NT2/D1 (cell line): ENCODE data around the gene EPHA6.

Experiments used
- DNase-seq: peaks from one replicate; pipeline ENCODE4 v3.0.0-alpha.2; 2011; ENCODE audit warnings: low read depth, low spot score
- H3K27me3 ChIP-seq: 2 replicates; pipeline ENCODE4 v1.6.0; 2011; ENCODE audit warnings: mild to moderate bottlenecking; ENCODE audit not compliant: insufficient read length, insufficient read depth
- H3K36me3 ChIP-seq: 2 replicates; pipeline ENCODE4 v1.6.1; 2011; ENCODE audit warnings: mild to moderate bottlenecking, low read length, mixed read lengths; ENCODE audit not compliant: insufficient read depth, insufficient read length
- H3K4me1 ChIP-seq: 2 replicates; pipeline ENCODE4 v1.5.1; 2011; ENCODE audit not compliant: insufficient read depth, insufficient read length
- H3K4me3 ChIP-seq: 2 replicates; pipeline ENCODE4 v1.5.1; 2011; ENCODE audit warnings: low read depth; ENCODE audit not compliant: insufficient read length
- H3K9ac ChIP-seq: 2 replicates; pipeline ENCODE4 v1.6.0; 2011; ENCODE audit warnings: low read depth; ENCODE audit not compliant: insufficient read length
- H3K9me3 ChIP-seq: 2 replicates; pipeline ENCODE4 v1.5.1; 2011; ENCODE audit warnings: mild to moderate bottlenecking, low read length; ENCODE audit not compliant: insufficient read depth
- SUZ12 ChIP-seq: IDR thresholded peaks from 2 replicates; pipeline ENCODE4 v1.6.1; 2011; ENCODE audit not compliant: insufficient read length, insufficient read depth; ENCODE audit errors: extremely low read depth
- YY1 ChIP-seq: IDR thresholded peaks from 2 replicates; pipeline ENCODE4 v1.6.1; 2011; ENCODE audit not compliant: insufficient read length, insufficient read depth
- ZNF274 ChIP-seq: IDR thresholded peaks from 2 replicates; pipeline ENCODE4 v1.6.1; 2011; ENCODE audit warnings: mild to moderate bottlenecking, low read depth, low read length

The EPHA6 gene

GRCh38 chr3:97125902-97126499 is 311.6 kb downstream of the EPHA6 start:
- Histone ChIP-seq H3K9me3 (no peaks in the 10 kb centered on the region), H3K4me3 (no peak overlapping the region), H3K4me1 (no peaks in the 10 kb centered on the region), H3K27me3 (no peaks in the 10 kb centered on the region), H3K36me3 (no peaks in the 10 kb centered on the region), H3K9ac (no peak overlapping the region)
- TF ChIP-seq YY1 (no peak), SUZ12 (no peak), ZNF274 (no peak)
- peak; percentile 38 for DNase-seq

DNA sequence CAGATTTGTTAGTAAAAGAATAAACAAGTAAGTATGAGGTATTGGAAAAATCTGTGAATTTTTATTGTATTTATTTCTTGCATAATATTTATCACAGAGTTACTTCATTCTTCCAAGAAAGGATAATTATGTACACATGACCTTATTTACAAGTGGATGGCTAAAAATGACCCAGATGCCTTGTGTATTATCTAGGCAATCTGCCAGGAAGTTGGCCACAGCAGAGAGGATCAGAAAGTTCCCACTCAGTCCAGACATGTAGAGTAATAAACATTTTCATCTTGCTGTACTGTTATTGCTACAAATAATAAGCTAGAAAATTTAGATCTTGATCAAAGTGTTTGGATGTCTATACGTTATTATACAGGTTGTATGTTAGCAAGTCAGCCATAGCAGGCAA is 317.1 kb downstream of the EPHA6 start:
- TF ChIP-seq YY1 (no peak), ZNF274 (no peak), SUZ12 (no peak)
- Histone ChIP-seq H3K9ac (no peak overlapping the region), H3K9me3 (no peaks in the 10 kb centered on the region), H3K27me3 (no peaks in the 10 kb centered on the region), H3K4me3 (no peak overlapping the region), H3K4me1 (no peaks in the 10 kb centered on the region), H3K36me3 (no peaks in the 10 kb centered on the region)
- no peak for DNase-seq

DNA sequence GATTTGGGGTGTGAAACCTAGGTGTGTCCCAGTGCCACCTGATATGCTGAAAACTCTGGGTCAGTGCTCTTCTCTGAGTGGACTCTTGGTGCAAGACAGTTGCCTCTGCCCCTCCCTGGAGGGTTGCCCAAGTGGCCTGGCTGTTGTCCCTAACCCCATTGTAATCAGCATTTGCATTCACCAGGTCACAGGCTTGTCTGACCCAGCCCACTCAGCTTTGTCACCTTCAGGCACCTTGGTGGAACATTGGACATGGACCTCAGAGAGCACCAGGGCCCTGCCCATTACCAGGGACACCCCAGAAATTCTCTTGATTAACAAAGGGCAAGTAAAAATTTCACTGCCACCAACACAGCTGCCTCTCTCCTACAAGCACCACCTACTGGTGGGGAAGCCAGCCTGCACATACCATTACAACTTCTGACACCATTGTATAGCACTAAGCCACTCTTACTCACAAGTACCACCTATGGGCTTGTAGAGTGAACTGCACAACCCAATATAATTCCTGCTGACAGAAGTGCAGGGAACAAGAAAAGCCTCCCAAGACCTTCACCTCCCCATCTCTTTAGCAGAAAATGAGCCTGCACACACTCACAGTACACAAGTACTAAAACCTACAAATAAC is 324.6 kb downstream of the EPHA6 start:
- TF ChIP-seq SUZ12: no peak
- TF ChIP-seq YY1: no peak
- no peak for TF ChIP-seq ZNF274
- H3K27me3 ChIP-seq: no peaks in the 10 kb centered on the region
- H3K4me1 ChIP-seq: no peaks in the 10 kb centered on the region
- H3K36me3 ChIP-seq: no peaks in the 10 kb centered on the region
- H3K4me3 ChIP-seq: no peak overlapping the region
- H3K9me3 ChIP-seq: peaks cover 6% of the 10 kb centered on the region; the same call in 1 of the 2 replicates
- no peak overlapping the region for H3K9ac ChIP-seq
- peak; percentile 16 for DNase-seq

DNA sequence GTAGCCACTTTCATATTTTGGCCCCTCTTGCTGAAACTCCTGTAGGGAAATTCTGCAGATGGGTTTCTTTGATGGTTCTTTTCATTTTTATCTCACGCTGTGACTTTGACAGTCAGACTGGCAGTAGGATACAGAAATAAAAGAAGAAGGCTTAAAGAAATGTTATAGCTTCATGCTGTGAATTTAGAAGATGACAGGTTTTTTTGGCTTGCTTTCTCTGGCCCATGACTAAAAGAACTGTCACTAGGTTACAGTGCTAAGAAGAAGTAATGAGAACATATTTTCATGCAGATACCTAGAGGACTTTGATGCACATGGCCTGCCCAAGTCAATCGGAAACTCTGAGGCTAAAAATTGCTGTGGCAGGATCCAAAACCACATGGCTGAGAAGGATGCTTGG is 334.5 kb downstream of the EPHA6 start:
- H3K36me3 ChIP-seq: no peaks in the 10 kb centered on the region
- no peak overlapping the region for H3K4me3 ChIP-seq
- no peaks in the 10 kb centered on the region for H3K27me3 ChIP-seq
- no peaks in the 10 kb centered on the region for H3K4me1 ChIP-seq
- TF ChIP-seq YY1 (no peak), ZNF274 (no peak), SUZ12 (no peak)
- no peaks in the 10 kb centered on the region for H3K9me3 ChIP-seq
- no peak overlapping the region for H3K9ac ChIP-seq
- DNase-seq: no peak

DNA sequence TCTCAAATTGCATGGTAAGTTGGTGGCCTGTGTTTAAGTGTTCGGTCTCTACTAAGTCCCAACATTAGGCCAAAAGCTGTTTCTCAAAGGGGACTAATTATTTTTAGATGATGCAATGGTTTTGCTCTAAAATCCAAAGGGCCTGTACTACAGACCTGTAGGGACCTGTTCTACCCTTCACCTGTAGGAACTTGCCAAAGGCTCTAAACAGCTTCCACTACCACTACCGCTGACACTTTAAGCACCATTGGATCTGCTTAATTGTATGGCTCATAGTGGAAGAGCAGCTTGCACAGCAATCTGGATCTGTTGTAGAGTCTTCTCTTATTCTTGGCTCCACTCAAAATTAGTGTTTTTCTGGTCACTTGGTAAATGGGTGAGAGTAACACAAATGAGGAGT is 346.8 kb downstream of the EPHA6 start:
- no peaks in the 10 kb centered on the region for H3K36me3 ChIP-seq
- TF ChIP-seq ZNF274 (no peak), SUZ12 (no peak), YY1 (no peak)
- no peaks in the 10 kb centered on the region for H3K27me3 ChIP-seq
- H3K9me3 ChIP-seq: no peaks in the 10 kb centered on the region
- H3K4me3 ChIP-seq: no peak overlapping the region
- H3K9ac ChIP-seq: no peak overlapping the region
- no peaks in the 10 kb centered on the region for H3K4me1 ChIP-seq
- no peak for DNase-seq

DNA sequence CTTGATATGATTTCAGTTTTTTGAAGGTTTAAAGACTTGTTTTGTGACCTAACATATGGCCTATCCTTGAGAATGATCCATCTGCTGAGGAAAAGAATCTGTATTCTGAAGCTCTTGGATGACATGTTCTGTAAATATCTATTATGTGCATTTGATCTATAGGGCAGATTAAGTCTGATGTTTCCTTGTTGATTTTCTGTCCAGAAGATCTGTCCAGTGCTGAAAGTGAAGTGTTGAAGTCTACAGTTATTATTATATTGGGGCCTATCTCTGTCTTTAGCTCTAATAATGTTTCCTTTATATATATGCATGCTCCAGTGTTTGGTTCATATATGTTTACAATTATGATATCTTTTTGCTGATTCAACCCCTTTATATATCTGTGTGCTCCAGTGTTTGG is 362.8 kb downstream of the EPHA6 start:
- no peaks in the 10 kb centered on the region for H3K36me3 ChIP-seq
- DNase-seq: no peak
- TF ChIP-seq ZNF274 (no peak), SUZ12 (no peak), YY1 (no peak)

DNA sequence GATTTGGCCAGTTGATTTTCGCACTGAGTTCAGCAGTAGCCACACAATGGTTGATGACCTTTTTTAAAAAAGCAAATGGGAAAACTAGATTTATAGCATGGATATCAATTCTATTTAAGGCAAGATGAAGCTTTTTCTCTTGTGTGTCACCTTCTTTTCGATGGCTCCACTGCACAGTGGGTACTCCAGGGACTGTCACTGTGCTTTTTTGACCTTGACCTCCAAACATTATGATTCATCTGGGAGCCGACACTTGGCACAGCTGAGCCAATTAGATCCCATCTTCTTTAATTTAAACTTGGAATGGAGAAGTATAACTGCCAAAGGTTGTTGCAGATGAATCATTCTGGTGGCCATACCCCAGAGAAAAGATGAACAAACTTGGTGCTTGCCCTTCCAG is 367.3 kb downstream of the EPHA6 start:
- Histone ChIP-seq H3K9ac (no peak overlapping the region), H3K9me3 (no peaks in the 10 kb centered on the region; the same call in 1 of the 2 replicates), H3K27me3 (no peaks in the 10 kb centered on the region), H3K4me3 (no peak overlapping the region), H3K36me3 (no peaks in the 10 kb centered on the region), H3K4me1 (no peaks in the 10 kb centered on the region)
- TF ChIP-seq ZNF274 (no peak), YY1 (no peak), SUZ12 (no peak)
- DNase-seq: no peak

More for the DNA sequence above, 362.8 kb downstream of the EPHA6 start:
- Histone ChIP-seq H3K27me3 (no peaks in the 10 kb centered on the region), H3K4me1 (no peaks in the 10 kb centered on the region), H3K9me3 (no peaks in the 10 kb centered on the region; the same call in 1 of the 2 replicates), H3K4me3 (no peak overlapping the region), H3K9ac (no peak overlapping the region)
